Activated CD4-positive, alpha-beta memory T cell treated with anti-CD3 and anti-CD28 coated beads, Interleukin-2, amount 10 ng/mL, durations not matched to agents 7 days and 5 days (primary cell): Measurements from ENCODE around the gene TENM4. TPM values are rescaled to one million over a fixed set of nuclear protein-coding genes. Genes with fewer than 3 reads are reported as not detected.

Experiments used
- CTCF ChIA-PET: fragments of 350-600 bp; sonication (Branson Sonifier 250); formaldehyde crosslinking; loops from one replicate; lab custom pipeline; 2021; ENCODE audit warnings: antibody characterized with exemption, inconsistent platforms; lab: Charles Lee
- POLR2A ChIA-PET: fragments of 350-600 bp; sonication (Branson Sonifier 250); formaldehyde crosslinking; loops from one replicate; lab custom pipeline; 2021; ENCODE audit warnings: antibody characterized with exemption; lab: Charles Lee
- DNase-seq: peaks from one replicate; pipeline ENCODE4 v3.0.0-alpha.2; 2020
- H3K27ac Mint-ChIP-seq: one replicate; pipeline ENCODE4 v1.8.0; 2021; ENCODE audit warnings: mild to moderate bottlenecking, mixed read lengths
- H3K27me3 Mint-ChIP-seq: one replicate; pipeline ENCODE4 v1.8.0; 2021; ENCODE audit warnings: mixed read lengths
- H3K36me3 Mint-ChIP-seq: one replicate; pipeline ENCODE4 v1.8.0; 2021; ENCODE audit warnings: low read depth, mixed read lengths
- H3K4me1 Mint-ChIP-seq: one replicate; pipeline ENCODE4 v1.8.0; 2021; ENCODE audit warnings: mixed read lengths
- H3K4me3 Mint-ChIP-seq: one replicate; pipeline ENCODE4 v1.8.0; 2021; ENCODE audit warnings: mild to moderate bottlenecking, mixed read lengths
- H3K9me3 Mint-ChIP-seq: one replicate; pipeline ENCODE4 v1.8.0; 2021; ENCODE audit warnings: mixed read lengths
- total RNA-seq, 2 experiments: library from RNA; stranded (reverse); gene quantifications; one replicate each; pipeline ENCODE4 v1.2.3, GENCODE V29; 2021

Gene TENM4
- total RNA-seq, 2 experiments from 2014 or later: not detected

DNA sequence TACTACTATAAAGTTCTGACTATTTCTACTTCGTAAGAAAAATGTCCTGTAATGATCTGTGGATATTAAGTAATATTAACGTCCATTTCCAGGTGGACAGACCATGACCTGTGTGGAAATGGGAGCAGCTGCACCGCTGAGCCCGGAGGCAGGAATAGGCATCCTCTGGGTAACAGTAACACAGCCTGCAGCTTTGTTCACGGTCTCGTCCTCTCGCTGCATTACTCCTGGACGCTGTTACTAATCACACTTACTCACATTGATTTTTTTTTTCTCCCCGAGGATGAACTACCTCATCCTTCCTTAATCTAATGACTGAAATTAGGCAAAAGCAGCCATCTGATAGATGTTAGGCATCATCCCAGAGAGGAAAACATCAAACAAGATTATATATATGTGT is 520.5 kb downstream of the TENM4 start:
- no peak for DNase-seq
- POLR2A ChIA-PET: no interaction called here
- Mint-ChIP-seq H3K9me3 (no peaks in the 10 kb centered on the region), H3K27me3 (peaks cover 6% of the 10 kb centered on the region), H3K4me3 (no peak overlapping the region), H3K4me1 (no peaks in the 10 kb centered on the region), H3K27ac (no peak overlapping the region), H3K36me3 (no peaks in the 10 kb centered on the region)
- CTCF ChIA-PET: no interaction called here

DNA sequence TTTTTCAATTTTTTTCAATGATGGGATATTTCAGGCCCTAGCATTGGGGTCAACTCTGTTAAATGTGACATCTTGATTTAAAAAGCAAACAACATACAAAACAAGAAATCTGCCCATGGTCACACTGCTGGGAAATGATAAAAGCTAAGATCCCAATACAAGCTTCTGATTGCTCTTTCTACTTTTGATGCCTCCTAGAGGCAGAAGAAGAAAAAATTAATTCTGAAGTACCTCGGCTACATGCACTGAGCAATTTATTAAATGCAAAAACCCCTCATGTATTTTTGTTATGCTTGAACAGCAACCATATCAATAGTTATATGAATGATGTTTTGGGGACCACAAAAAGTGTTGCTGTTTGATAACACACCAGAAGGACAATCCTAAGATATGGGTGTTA is 524.1 kb downstream of the TENM4 start:
- peaks cover 3% of the 10 kb centered on the region for H3K27me3 Mint-ChIP-seq

DNA sequence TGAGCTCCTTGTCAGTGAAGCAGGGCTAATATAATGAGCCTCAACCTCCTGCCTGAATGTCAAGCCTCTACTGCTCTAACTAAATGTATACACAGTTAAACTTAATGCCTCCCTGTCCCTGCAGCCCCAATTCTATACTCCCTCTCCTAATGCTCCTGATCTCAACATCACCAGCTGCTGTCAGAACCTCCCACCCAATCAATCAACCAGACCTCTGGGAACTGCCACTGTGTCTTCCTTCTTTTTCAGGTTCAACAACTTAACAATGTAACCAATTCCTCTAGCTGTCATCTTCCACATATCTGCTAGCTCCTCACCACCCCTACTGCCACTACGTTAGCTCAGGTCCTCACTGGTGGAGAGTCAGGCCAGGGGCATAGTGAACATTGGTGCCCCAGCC is 526.3 kb downstream of the TENM4 start:
- DNase-seq: no peak
- Mint-ChIP-seq H3K27me3 (no peaks in the 10 kb centered on the region), H3K4me3 (no peak overlapping the region), H3K36me3 (no peaks in the 10 kb centered on the region), H3K9me3 (no peaks in the 10 kb centered on the region), H3K27ac (no peak overlapping the region), H3K4me1 (no peaks in the 10 kb centered on the region)
- CTCF ChIA-PET: no interaction called here
- POLR2A ChIA-PET: no interaction called here

More for the DNA sequence above, 524.1 kb downstream of the TENM4 start:
- no peaks in the 10 kb centered on the region for H3K36me3 Mint-ChIP-seq
- H3K4me1 Mint-ChIP-seq: no peaks in the 10 kb centered on the region
- DNase-seq: no peak
- POLR2A ChIA-PET: no interaction called here
- CTCF ChIA-PET: interaction anchor here (1.5 kb wide), 1 partner anchor 271 kb away, joined by 8 read pairs; no protein-coding TSS in a partner anchor
- H3K9me3 Mint-ChIP-seq: no peaks in the 10 kb centered on the region
- no peak overlapping the region for H3K4me3 Mint-ChIP-seq
- no peak overlapping the region for H3K27ac Mint-ChIP-seq

DNA sequence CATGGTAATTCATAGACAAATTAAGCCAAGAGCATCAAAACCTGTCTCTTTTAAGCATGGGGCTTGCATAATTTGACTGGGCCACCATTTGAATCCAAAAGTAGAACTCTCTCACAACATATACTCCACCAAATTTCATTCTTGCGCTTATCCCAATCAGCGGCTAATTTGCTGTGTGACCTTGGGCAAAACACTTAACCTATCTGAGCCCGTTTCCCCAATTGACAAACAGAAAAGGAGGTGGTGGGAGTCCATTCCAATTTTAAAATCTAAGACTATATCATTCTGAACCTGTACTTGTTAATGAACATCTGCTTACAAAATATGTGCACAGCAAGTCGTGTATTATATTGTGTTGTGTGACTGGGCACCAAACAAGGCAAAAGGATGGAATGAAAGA is 528.1 kb downstream of the TENM4 start:
- POLR2A ChIA-PET: no interaction called here
- H3K9me3 Mint-ChIP-seq: no peaks in the 10 kb centered on the region
- H3K27ac Mint-ChIP-seq: no peak overlapping the region
- CTCF ChIA-PET: no interaction called here
- H3K27me3 Mint-ChIP-seq: no peaks in the 10 kb centered on the region
- H3K4me1 Mint-ChIP-seq: no peaks in the 10 kb centered on the region
- H3K36me3 Mint-ChIP-seq: no peaks in the 10 kb centered on the region
- H3K4me3 Mint-ChIP-seq: no peak overlapping the region
- DNase-seq: no peak

DNA sequence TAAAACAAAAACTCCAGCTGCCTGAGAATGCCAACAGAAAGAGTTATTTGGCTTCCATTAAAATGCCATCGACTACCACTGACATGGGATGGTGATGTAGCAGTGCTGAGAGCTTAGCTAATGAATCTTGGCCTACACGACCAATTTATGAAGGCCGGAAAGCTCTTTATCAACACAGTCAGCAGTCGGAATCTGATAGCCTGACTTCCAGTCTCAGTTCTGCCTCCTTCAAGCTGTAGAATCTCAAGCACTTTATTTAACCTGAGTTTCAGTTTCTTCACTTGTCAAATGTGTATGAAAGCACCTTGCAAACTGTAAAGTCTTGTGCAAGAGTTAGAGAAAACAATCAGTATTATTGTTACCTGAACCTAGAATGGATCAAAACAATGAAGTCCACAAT is 530.5 kb downstream of the TENM4 start:
- H3K27ac Mint-ChIP-seq: no peak overlapping the region
- no peak for DNase-seq
- no peaks in the 10 kb centered on the region for H3K36me3 Mint-ChIP-seq
- ChIA-PET CTCF (no interaction called here), POLR2A (no interaction called here)
- H3K4me3 Mint-ChIP-seq: no peak overlapping the region
- no peaks in the 10 kb centered on the region for H3K9me3 Mint-ChIP-seq
- H3K4me1 Mint-ChIP-seq: no peaks in the 10 kb centered on the region
- H3K27me3 Mint-ChIP-seq: no peaks in the 10 kb centered on the region

DNA sequence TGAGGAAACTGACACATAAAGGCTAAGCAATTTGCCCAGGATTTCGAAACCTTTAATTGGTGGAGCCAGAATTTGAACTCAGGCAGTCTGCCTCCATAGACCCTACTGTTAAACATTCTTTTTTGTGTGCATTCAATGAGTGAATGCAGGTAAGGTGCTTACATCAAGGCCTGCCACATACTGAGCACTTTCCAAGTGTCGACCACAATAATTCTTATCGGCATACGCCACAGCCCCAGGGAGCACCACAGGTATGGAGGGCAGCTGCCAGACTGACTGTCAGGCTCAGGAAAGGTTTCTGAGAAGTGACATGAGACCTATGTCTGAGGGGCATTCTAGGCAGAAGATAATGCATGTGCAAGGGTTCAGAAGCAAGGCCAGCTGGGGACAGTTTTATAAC is 531.4 kb downstream of the TENM4 start:
- no peak for DNase-seq
- no peak overlapping the region for H3K4me3 Mint-ChIP-seq
- no peaks in the 10 kb centered on the region for H3K4me1 Mint-ChIP-seq
- no peaks in the 10 kb centered on the region for H3K27me3 Mint-ChIP-seq
- no peaks in the 10 kb centered on the region for H3K36me3 Mint-ChIP-seq
- H3K9me3 Mint-ChIP-seq: no peaks in the 10 kb centered on the region
- no peak overlapping the region for H3K27ac Mint-ChIP-seq
- ChIA-PET CTCF (no interaction called here), POLR2A (no interaction called here)

DNA sequence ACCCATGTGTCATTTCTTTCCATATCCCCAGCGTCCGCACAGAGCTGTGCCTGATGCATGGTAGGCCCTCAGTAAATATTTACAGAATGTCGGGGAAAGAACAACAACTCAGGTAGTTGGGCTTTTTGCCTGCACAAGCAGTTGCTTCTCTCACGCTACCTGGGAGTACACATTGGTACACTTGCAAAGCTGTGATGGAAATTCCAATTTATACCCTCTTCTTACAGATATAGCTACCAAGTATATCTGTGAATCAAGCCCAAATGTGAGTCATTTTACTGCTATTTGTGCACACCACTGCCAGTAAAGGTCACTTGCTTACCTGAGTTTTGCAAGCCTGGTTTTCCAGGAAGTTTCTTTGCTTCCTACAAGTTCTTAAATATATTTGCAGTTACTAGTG is 533.2 kb downstream of the TENM4 start:
- DNase-seq: no peak
- no peaks in the 10 kb centered on the region for H3K4me1 Mint-ChIP-seq
- CTCF ChIA-PET: no interaction called here
- no peak overlapping the region for H3K27ac Mint-ChIP-seq
- H3K4me3 Mint-ChIP-seq: no peak overlapping the region
- no peaks in the 10 kb centered on the region for H3K9me3 Mint-ChIP-seq
- H3K36me3 Mint-ChIP-seq: no peaks in the 10 kb centered on the region
- POLR2A ChIA-PET: no interaction called here
- peaks cover under 1% of the 10 kb centered on the region for H3K27me3 Mint-ChIP-seq

DNA sequence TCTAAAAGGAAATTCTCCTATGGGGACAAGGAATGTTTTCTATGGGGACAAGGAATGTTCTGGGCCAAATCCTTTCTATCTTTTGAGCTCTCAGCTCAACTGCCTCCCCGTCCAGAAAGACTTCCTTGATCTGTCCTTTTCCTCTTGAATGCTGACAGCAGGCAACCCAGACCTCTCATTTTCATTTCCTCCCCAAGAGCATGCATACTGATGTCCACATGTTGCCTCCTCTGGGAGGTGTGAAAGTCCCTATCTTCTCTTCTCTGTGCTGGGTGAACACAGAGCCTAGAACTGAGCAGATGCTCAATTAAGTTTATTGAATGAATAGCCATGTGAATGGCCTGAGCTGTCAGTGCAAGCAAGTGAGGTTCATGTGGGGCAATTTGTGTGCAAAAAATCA is 534.3 kb downstream of the TENM4 start:
- Mint-ChIP-seq H3K4me1 (no peaks in the 10 kb centered on the region), H3K9me3 (no peaks in the 10 kb centered on the region), H3K36me3 (no peaks in the 10 kb centered on the region), H3K4me3 (no peak overlapping the region), H3K27me3 (peaks cover 1% of the 10 kb centered on the region), H3K27ac (no peak overlapping the region)
- DNase-seq: no peak
- CTCF ChIA-PET: interaction anchor here (0.7 kb wide), 1 partner anchor 124 kb away, joined by 3 read pairs; no protein-coding TSS in a partner anchor
- POLR2A ChIA-PET: no interaction called here

DNA sequence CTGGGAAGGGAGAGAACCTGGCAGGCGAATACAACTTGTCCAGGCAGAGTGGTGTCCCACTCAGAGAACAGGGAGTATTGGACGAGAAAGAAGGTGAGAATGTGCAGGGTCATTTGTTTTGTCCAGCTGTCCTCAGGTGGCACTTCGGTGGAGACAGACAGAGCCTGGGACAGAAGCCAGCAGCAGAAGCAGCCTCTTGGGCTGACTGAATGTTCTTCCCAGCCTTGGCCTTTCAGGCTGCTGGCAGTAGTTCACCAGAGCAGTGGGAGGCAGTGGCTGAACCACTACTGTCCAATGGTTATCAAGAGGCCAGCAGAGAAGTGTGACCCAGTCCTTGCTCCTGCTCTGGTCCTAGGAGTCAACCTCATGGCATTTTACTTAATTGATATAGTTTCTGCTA is 535.1 kb downstream of the TENM4 start:
- Mint-ChIP-seq H3K27me3 (peaks cover 1% of the 10 kb centered on the region), H3K27ac (no peak overlapping the region), H3K36me3 (no peaks in the 10 kb centered on the region), H3K9me3 (no peaks in the 10 kb centered on the region), H3K4me1 (no peaks in the 10 kb centered on the region), H3K4me3 (no peak overlapping the region)
- no peak for DNase-seq
- POLR2A ChIA-PET: no interaction called here
- CTCF ChIA-PET: no interaction called here

DNA sequence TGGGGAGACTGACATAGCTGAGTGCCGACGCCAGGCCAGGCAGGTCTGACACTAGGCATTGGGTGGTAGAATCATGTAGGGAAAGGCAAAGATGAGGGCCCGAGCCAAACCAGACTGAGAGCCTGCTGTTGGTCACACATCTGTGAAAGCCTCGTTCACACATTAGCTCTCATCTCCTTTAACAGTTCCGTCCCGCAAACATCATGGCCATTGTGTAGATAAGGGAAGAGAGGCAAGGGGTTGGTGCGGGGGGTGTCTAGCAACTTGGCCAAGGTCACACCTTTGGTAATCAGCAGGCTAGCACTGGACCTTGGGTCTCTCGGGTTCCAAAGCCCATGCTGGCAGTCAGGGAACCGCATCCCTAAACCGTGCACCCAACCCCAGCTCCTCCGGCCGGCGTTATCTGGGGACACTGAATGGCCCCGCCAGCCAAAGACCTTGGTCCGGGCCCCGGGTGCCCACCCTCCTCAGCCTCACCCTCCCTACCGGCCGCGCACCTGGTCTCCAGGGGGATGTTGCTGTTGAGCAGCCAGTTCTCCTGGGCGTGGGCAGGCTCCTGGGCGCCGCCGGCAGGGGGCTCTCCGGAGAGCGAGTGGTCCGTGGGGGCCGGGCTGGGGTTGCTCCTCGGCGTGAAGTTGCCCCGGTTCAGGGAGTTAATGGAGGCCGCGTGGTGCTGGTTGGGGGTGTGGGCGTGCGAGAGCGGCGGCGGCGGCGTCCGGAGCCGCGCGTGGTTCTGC is 537.9 kb downstream of the TENM4 start:
- no peaks in the 10 kb centered on the region for H3K9me3 Mint-ChIP-seq
- ChIA-PET CTCF (no interaction called here), POLR2A (no interaction called here)
- H3K4me1 Mint-ChIP-seq: no peaks in the 10 kb centered on the region
- no peak overlapping the region for H3K27ac Mint-ChIP-seq
- no peaks in the 10 kb centered on the region for H3K36me3 Mint-ChIP-seq
- DNase-seq: no peak
- H3K27me3 Mint-ChIP-seq: peaks cover 1% of the 10 kb centered on the region
- H3K4me3 Mint-ChIP-seq: no peak overlapping the region

DNA sequence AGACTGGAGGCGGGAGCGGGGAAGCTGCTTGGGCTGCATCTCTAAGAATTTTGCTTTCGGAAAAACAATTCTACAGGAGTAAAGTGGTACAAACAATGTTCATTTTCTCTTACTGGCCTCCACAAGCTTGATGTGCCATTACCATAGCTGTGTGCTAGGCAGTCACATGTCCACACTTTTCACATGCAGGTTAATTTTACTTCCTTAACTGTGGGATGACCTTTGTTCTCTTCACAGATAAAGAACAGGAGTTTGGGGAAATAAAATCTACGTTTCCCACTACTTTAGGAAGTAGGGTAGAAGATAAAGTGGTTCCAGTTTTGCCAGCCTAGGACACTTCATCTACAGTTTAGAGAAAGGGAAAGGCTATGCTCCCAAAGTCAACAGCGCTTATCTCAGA is 539.0 kb downstream of the TENM4 start:
- Mint-ChIP-seq H3K4me3 (no peak overlapping the region), H3K4me1 (no peaks in the 10 kb centered on the region), H3K9me3 (no peaks in the 10 kb centered on the region), H3K27me3 (peaks cover 1% of the 10 kb centered on the region), H3K27ac (no peak overlapping the region), H3K36me3 (no peaks in the 10 kb centered on the region)
- CTCF ChIA-PET: no interaction called here
- POLR2A ChIA-PET: no interaction called here
- DNase-seq: no peak

DNA sequence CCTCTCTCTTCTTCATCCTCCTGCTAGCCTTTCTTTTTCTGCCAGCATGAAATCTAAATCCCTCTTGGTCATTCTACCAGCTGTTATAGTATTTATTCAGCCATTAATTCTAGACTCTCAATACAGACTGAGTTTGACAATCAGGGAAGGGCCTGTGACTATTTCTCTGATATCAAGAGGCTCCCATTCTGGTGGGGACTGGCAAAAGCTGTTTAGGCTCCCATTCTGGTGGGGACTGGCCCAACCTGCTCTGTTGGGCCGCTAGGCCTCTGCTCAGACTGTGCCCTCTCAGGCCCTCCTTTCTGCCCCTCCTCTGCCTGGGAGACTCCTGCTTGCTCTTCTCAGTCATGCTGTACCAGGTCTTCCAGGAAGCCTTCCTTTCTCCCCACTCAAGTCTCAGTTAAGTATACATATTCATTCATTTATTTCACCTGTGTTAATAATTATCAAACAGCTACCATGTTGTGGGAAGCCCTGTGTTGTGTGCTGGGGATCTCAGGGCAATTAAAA is 542.5 kb downstream of the TENM4 start:
- H3K4me3 Mint-ChIP-seq: no peak overlapping the region

DNA sequence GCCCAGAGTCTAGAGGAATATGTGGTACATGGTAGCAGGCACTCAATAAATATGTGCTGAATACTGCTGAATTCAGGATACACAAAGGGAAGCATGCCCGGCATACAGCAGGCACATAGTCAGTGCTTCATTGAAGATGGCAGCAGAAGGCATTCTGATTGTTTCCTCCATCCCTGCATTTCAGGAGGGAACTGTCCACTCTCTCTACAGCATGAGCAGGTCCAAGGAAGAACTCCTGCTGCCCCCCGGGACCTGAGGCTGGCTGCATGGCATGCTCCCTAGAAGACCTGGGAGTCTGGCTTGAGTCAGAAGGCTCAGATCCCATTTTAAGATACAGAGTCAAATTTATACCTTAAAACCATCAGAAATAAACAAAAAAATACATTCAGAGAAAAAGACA is 546.8 kb downstream of the TENM4 start:
- no peaks in the 10 kb centered on the region for H3K36me3 Mint-ChIP-seq
- no peak overlapping the region for H3K27ac Mint-ChIP-seq
- H3K27me3 Mint-ChIP-seq: no peaks in the 10 kb centered on the region
- ChIA-PET CTCF (no interaction called here), POLR2A (no interaction called here)
- no peak overlapping the region for H3K4me3 Mint-ChIP-seq
- H3K4me1 Mint-ChIP-seq: no peaks in the 10 kb centered on the region
- DNase-seq: no peak
- H3K9me3 Mint-ChIP-seq: no peaks in the 10 kb centered on the region

More for the DNA sequence above, 542.5 kb downstream of the TENM4 start:
- Mint-ChIP-seq H3K9me3 (no peaks in the 10 kb centered on the region), H3K36me3 (no peaks in the 10 kb centered on the region), H3K27me3 (peaks cover 1% of the 10 kb centered on the region), H3K27ac (no peak overlapping the region), H3K4me1 (no peaks in the 10 kb centered on the region)
- no peak for DNase-seq
- ChIA-PET POLR2A (no interaction called here), CTCF (no interaction called here)

DNA sequence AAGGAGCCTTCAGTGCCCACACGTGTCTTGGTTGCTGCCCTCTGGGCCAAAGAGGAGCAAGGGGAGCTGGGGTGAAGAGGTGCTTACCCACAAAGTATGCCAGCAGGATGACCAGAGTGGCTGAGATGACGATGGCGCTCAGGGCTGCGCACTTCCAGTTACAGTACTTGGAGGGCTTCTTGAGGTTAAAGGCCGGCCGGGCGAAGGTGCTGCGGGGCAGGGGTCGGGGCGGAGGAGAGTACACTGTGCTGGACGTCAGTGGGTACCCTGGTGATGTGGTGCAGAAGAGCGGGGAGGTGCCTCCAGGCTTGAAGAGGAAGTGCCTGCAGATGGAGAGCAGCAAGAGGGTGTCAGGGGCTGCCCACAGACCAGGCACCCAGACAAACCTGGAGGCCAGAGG is 551.1 kb downstream of the TENM4 start:
- Mint-ChIP-seq H3K27me3 (no peaks in the 10 kb centered on the region), H3K4me3 (no peak overlapping the region), H3K36me3 (no peaks in the 10 kb centered on the region), H3K27ac (no peak overlapping the region), H3K9me3 (no peaks in the 10 kb centered on the region), H3K4me1 (no peaks in the 10 kb centered on the region)
- ChIA-PET CTCF (no interaction called here), POLR2A (no interaction called here)
- DNase-seq: no peak
